Measurements from ENCODE around the gene TRIM58. TPM values are rescaled to one million over a fixed set of nuclear protein-coding genes. Genes with fewer than 3 reads are reported as not detected.
A peak's percentile ranks its signal among the peaks of the same experiment; 100 is the strongest.

Gene TRIM58
- 1 to 10 TPM; 1.2 to 1.7 (median 1.7) TPM for polyA plus RNA-seq (ENCODE audit: insufficient read length in 4 of 4)

GRCh38 chr1:247857069-247857984 is at the start of gene TRIM58:
TSS of gene TRIM58 (plus strand) at chr1:247857187. CDS start at chr1:247857247, 60 bp downstream.
- peak in 1 of 4 donors; percentile 19 for DNase-seq (ENCODE audit: low read depth in 4 of 4, low spot score in 2 of 4)

- DNase-seq (ENCODE audit: low read depth in 4 of 4, low spot score in 2 of 4): no peak
Observed at GRCh38 chr1:247812637-247813036, 44.4 kb upstream of the TRIM58 start.

DNA sequence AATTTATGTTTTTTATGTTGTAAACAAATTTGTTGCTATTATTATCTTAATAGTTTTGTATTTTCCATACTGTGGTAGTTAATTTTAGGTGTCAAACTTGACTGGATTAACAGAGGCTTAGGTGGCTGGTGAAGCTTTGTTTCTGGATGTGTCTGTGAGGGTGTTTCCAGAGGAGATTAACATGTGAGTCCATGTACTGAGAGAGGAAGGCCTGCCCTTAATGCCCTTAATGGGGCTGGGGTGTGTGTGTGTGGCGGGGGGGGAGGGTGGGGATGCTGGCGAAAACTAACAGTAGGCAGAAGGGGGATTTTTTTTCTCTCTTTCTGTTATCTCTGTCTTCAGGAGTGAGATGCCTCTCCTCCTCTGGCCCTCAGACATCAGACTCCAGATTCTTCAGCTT is 34.9 kb upstream of the TRIM58 start:
- no peak for DNase-seq (ENCODE audit: low read depth in 4 of 4, low spot score in 2 of 4)

DNA sequence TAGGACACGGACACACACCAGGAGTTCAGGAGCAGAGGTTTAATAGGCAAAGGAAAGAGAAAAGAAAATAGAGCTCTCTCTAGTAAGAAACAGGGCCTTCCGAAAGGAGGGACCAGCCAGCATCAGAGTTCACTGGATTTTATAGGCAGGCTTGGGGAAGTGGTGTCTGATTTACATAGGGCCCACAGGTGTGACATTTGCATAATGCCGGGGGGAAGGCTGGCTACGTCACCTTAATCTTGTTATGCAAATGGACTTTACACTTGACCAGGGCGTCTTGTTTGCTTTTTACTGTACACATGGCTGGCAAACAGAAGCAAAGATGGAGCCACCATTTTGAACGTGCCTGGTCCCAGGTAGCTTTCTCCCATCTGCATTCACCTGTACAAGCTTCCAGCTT is 33.0 kb upstream of the TRIM58 start, which contains the start of gene OR14A16:
OR14A16 (minus strand) TSS at position 97 of the 400 bp plus-strand sequence. CDS start 8,390 bp downstream, outside the sequence.
- no peak for DNase-seq (ENCODE audit: low read depth in 4 of 4, low spot score in 2 of 4)

DNA sequence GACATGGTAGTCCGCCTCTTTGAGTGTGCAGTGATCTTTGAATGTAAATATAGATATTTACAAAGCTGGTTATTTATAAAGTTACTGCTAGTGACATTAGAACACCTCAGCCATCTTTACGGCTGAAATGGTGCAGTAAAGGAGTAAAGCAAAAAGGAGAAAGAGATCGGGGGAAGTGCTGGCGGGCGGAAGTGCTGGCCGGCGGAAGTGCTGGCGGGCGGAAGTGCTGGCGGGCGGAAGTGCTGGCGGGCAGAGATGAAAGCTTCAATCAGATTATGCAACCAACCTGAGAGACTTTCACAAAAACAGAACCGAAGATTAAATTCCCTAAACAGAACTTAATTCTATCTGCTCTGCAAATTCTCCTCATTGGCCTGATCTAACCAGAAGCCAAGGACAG is 31.6 kb upstream of the TRIM58 start:
- no peak for DNase-seq (ENCODE audit: low read depth in 4 of 4, low spot score in 2 of 4)

DNA sequence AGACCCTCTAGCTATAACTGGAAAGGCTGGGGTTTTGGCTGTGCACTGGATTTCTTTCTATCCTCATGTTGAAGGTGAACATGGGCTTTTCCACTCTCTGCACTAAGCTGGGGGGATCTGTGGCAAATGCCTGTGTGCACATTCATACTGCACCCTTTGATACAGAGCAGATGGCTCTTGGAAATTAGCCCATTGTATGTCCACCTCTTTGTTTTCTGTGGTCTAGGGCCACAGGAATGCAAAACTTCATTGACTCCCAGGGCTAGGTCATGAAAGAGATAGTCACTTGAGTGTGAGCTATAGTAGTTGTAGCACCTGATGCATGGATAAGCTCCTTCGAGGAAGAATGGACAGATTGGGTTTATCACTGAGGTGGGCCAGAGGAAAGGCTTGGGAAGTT is 27.3 kb upstream of the TRIM58 start:
- no peak for DNase-seq (ENCODE audit: low read depth in 4 of 4, low spot score in 2 of 4)

DNA sequence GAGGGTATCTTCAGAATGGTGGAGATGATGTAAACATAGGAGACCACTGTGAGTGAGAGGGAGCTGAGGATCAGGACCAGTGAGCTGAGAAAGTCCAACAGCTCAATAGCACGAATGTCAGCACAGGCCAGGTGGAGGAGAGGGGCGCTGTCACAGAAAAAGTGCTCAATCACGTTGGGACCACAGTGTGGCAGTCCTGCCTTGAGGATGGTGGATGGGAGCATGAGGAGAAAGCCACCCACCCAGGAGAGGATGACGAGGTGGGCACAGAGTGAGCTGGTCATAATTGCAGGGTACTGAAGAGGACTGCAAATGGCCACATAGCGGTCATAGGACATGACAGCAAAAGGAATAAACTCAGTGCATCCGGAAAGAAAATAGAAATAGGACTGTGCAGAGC is 23.4 kb upstream of the TRIM58 start:
- DNase-seq (ENCODE audit: low read depth in 4 of 4, low spot score in 2 of 4): no peak

GRCh38 chr1:247840818-247841217 is 16.2 kb upstream of the TRIM58 start:
- DNase-seq (ENCODE audit: low read depth in 4 of 4, low spot score in 2 of 4): no peak

DNA sequence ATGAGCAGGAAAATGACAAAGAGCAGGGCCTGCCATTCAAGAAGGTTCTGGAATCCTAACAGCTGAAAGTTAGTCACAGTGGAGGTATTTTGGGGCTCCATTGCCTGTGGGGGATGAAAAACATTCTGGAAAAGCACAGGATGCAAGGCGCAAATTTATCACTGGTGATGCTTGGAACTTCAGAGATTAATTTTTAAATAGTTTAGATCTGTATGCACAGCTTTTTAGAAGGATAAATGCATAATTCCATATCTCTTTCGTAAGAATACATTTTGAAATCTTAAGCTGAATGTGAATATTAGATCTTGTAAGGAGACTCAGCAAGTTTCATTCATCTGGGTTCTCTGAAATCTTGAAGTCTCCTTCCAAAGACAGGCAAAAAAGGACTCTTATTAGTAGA is 15.2 kb upstream of the TRIM58 start, which contains the start of gene OR11L1:
OR11L1 (minus strand) TSS at position 101 of the 400 bp plus-strand sequence; CDS start at position 101, 0 bp downstream.
- no peak for DNase-seq (ENCODE audit: low read depth in 4 of 4, low spot score in 2 of 4)

DNA sequence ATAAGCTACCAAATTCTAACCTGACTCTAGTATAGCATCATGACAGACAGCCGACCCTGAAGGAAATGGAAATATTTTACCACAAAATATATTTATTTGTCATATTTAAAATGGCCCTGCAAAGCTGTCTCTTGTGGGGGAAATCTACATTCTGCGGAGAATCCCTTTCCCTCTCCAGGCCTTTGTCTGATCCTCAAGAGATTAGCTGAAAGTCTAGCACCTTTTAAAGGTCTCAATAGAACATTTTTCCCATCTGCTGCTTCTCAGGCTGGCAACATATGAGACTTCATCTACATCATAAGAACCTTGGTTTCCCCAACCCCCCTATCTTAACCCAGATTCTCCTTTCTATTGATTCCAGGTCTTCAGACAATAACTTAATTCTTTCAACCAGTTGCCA is 13.6 kb upstream of the TRIM58 start:
- DNase-seq (ENCODE audit: low read depth in 4 of 4, low spot score in 2 of 4): no peak

DNA sequence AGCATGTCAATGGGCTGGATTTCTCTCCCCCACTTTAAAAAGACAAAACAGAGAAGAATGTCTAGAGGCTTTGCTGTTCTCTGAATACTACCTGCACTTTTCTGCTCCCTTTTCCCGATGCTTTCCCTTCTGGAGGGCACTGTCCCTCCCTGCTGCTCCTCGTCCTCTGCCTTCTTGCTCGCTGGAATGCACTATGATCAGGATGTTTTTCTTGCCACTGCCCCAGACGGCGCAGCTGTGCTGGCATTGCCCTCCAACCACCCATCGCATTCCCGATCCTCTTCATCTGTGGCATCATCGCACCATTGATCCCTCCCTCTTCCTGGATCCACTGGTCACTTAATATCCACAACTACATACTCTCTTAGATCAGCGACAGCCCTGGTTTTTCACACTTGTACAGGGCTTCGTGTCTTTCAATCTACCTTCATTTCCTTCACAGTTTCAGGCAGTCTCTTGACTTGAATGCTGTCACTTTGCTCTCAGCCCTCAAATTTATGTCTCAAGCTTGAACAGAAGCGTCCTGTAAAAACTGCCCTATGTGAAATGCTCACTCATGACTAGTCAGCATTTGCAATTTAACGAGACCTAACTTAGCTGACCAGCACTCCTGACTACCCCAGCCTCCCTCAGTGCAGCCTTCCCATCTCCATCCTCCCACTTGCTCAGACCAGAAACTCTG is 11.8 kb upstream of the TRIM58 start:
- no peak for DNase-seq (ENCODE audit: low read depth in 4 of 4, low spot score in 2 of 4)

- DNase-seq (ENCODE audit: low read depth in 4 of 4, low spot score in 2 of 4): no peak
Observed at GRCh38 chr1:247845693-247846017, 11.3 kb upstream of the TRIM58 start.

GRCh38 chr1:247848346-247848745 is 8.6 kb upstream of the TRIM58 start:
- DNase-seq (ENCODE audit: low read depth in 4 of 4, low spot score in 2 of 4): no peak

DNA sequence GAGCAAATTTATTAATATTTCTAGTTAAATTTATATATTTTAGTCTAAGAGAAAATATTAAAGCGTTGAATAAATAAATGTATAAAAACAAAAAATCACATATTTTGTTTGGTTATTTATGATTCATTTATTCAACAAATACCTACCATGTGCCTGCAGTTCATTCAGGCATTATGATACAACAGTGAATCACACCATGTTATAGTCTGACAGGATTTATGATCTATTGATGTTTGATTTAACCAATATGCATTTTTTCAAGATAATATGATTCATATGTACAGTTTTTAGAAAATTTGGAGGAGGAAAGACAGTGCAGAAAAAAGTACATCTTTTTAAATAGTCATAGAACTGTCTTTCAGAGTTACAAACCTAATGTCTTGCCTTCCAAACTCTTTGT is 7.4 kb upstream of the TRIM58 start:
- DNase-seq (ENCODE audit: low read depth in 4 of 4, low spot score in 2 of 4): no peak

- DNase-seq (ENCODE audit: low read depth in 4 of 4, low spot score in 2 of 4): no peak
Observed at GRCh38 chr1:247854899-247855545, 2.0 kb upstream of the TRIM58 start.

DNA sequence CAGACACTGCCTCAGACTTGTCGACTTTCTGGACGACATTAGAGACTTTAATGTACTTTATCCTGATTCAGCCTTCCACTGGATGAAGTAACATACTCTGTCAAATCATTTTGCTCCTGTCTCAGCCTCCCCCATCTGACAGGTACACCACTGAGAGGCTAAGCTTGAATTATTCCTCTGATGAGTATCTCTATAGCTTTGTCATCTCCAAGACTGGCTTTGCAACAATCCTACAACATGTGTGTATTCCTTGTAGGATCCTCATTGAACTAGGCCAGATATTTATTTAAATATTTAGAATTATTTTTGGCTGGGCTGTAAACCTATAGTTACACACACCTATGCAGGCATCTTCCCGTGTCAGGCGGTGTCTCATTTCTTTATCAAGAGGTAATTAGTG is 1.1 kb upstream of the TRIM58 start:
- DNase-seq (ENCODE audit: low read depth in 4 of 4, low spot score in 2 of 4): no peak

GRCh38 chr1:247857985-247858619 is 1.1 kb downstream of the TRIM58 start:
- no peak for DNase-seq (ENCODE audit: low read depth in 4 of 4, low spot score in 2 of 4)

GRCh38 chr1:247862756-247863155 is 5.8 kb downstream of the TRIM58 start:
- no peak for DNase-seq (ENCODE audit: low read depth in 4 of 4, low spot score in 2 of 4)

GRCh38 chr1:247864644-247865043 is 7.7 kb downstream of the TRIM58 start:
- DNase-seq (ENCODE audit: low read depth in 4 of 4, low spot score in 2 of 4): no peak

- no peak for DNase-seq (ENCODE audit: low read depth in 4 of 4, low spot score in 2 of 4)
Observed at GRCh38 chr1:247865416-247865815, 8.4 kb downstream of the TRIM58 start.

- DNase-seq (ENCODE audit: low read depth in 4 of 4, low spot score in 2 of 4): no peak
Observed at GRCh38 chr1:247883346-247883745, 26.4 kb downstream of the TRIM58 start.
